WERI-Rb-1 (cell line): ENCODE data around the gene SLC13A1.

Source experiments
- DNase-seq: peaks from one replicate; pipeline ENCODE4 v3.0.0-alpha.2; 2020
- H3K27ac ChIP-seq: fragments of 250-450 bp; sonication (Bioruptor Pico); 2 replicates; pipeline ENCODE4 v1.5.1; 2020; ENCODE audit warnings: mild to moderate bottlenecking, moderate library complexity
- H3K27me3 ChIP-seq: fragments of 250-450 bp; sonication (Bioruptor Pico); 2 replicates; pipeline ENCODE4 v1.5.1; 2021; ENCODE audit warnings: mild to moderate bottlenecking, low read depth, moderate library complexity; ENCODE audit not compliant: insufficient read depth, severe bottlenecking
- H3K36me3 ChIP-seq: fragments of 250-450 bp; sonication (Bioruptor Pico); 2 replicates; pipeline ENCODE4 v1.5.1; 2020; ENCODE audit warnings: mild to moderate bottlenecking, moderate library complexity
- H3K4me3 ChIP-seq: 2 replicates; pipeline ENCODE4 v1.5.1; 2011; ENCODE audit warnings: low read depth, mild to moderate bottlenecking, control low read depth, low read length
- H3K9me3 ChIP-seq: fragments of 250-450 bp; sonication (Bioruptor Pico); 2 replicates; pipeline ENCODE4 v1.5.1; 2021; ENCODE audit warnings: mild to moderate bottlenecking, moderate library complexity; ENCODE audit not compliant: severe bottlenecking
- CTCF ChIP-seq: IDR thresholded peaks from 2 replicates; pipeline ENCODE4 v1.5.1; 2011; ENCODE audit warnings: low read depth, mild to moderate bottlenecking, control low read depth, inconsistent platforms, low read length

SLC13A1 gene

GRCh38 chr7:123191132-123191531, 8.6 kb downstream of the SLC13A1 start:
- no peaks in the 10 kb centered on the region for H3K9me3 ChIP-seq
- no peaks in the 10 kb centered on the region for H3K36me3 ChIP-seq
- TF ChIP-seq CTCF: no peak
- no peaks in the 10 kb centered on the region for H3K27me3 ChIP-seq
- no peak overlapping the region for H3K4me3 ChIP-seq
- no peak overlapping the region for H3K27ac ChIP-seq
- DNase-seq: no peak

GRCh38 chr7:123190109-123190831, 9.5 kb downstream of the SLC13A1 start:
- no peak overlapping the region for H3K27ac ChIP-seq
- no peak for TF ChIP-seq CTCF
- DNase-seq: no peak
- H3K27me3 ChIP-seq: no peaks in the 10 kb centered on the region
- H3K4me3 ChIP-seq: no peak overlapping the region
- H3K36me3 ChIP-seq: no peaks in the 10 kb centered on the region
- H3K9me3 ChIP-seq: no peaks in the 10 kb centered on the region

- TF ChIP-seq CTCF: no peak
- no peak overlapping the region for H3K27ac ChIP-seq
- no peak for DNase-seq
- H3K4me3 ChIP-seq: no peak overlapping the region
- H3K27me3 ChIP-seq: no peaks in the 10 kb centered on the region
- H3K36me3 ChIP-seq: no peaks in the 10 kb centered on the region
- H3K9me3 ChIP-seq: no peaks in the 10 kb centered on the region
These were observed 14.0 kb downstream of the SLC13A1 start for GRCh38 chr7:123185756-123186155.

GRCh38 chr7:123184271-123184670, 15.5 kb downstream of the SLC13A1 start:
- no peak overlapping the region for H3K27ac ChIP-seq
- DNase-seq: no peak
- H3K9me3 ChIP-seq: no peaks in the 10 kb centered on the region
- H3K27me3 ChIP-seq: no peaks in the 10 kb centered on the region
- H3K4me3 ChIP-seq: no peak overlapping the region
- no peak for TF ChIP-seq CTCF
- no peaks in the 10 kb centered on the region for H3K36me3 ChIP-seq

- no peak for DNase-seq
- Histone ChIP-seq H3K4me3 (no peak overlapping the region), H3K27ac (no peak overlapping the region), H3K27me3 (no peaks in the 10 kb centered on the region), H3K36me3 (no peaks in the 10 kb centered on the region), H3K9me3 (no peaks in the 10 kb centered on the region)
- no peak for TF ChIP-seq CTCF
These were observed 16.3 kb downstream of the SLC13A1 start for GRCh38 chr7:123183431-123183830.

- H3K9me3 ChIP-seq: no peaks in the 10 kb centered on the region
- H3K27me3 ChIP-seq: no peaks in the 10 kb centered on the region
- no peaks in the 10 kb centered on the region for H3K36me3 ChIP-seq
- H3K27ac ChIP-seq: no peak overlapping the region
- DNase-seq: no peak
- no peak for TF ChIP-seq CTCF
- no peak overlapping the region for H3K4me3 ChIP-seq
These were observed 22.3 kb downstream of the SLC13A1 start for GRCh38 chr7:123177442-123177841.
